ENCODE measurements around the gene FYB1. TPM values are rescaled to one million over a fixed set of nuclear protein-coding genes. Genes with fewer than 3 reads are reported as not detected.

The FYB1 gene
- total RNA-seq, 1 experiment from 2014 or later: 10.5 TPM

GRCh38 chr5:39109606-39110005 is 109.8 kb downstream of the FYB1 start:
- CTCF ChIA-PET: no interaction called here
- H3K4me2 ChIP-seq: no peak overlapping the region
- intact Hi-C loops (cut with micrococcal nuclease; ENCODE audit: unreplicated experiment): no loop called here
- H3K9me3 ChIP-seq (ENCODE audit: insufficient read depth, low read depth): no peaks in the 10 kb centered on the region
- no peaks in the 10 kb centered on the region for H3K9me2 ChIP-seq (ENCODE audit: insufficient read depth)
- H3K4me3 ChIP-seq: no peak overlapping the region
- H3K27me3 ChIP-seq (ENCODE audit: insufficient read depth, low read depth): no peaks in the 10 kb centered on the region
- H4K20me1 ChIP-seq (ENCODE audit: insufficient read depth): no peaks in the 10 kb centered on the region
- DNase-seq: no peak
- no TSS peak for BruUV-seq (replicated peaks)
- 0 out of 2 replicates have a peak, but pooled peaks cover 3% of the 10 kb centered on the region for H3F3A ChIP-seq (ENCODE audit: insufficient read depth, low read depth)
- no peak overlapping the region for H3K27ac ChIP-seq
- no peaks in the 10 kb centered on the region; the same call in 1 of the 2 replicates for H3K4me1 ChIP-seq (replicated peaks; ENCODE audit: insufficient read depth)
- TF ChIP-seq EZH2 (IDR thresholded peaks at IDR 0.05; ENCODE audit: low read depth): no peak
- POLR2A ChIA-PET (ENCODE audit: unreplicated experiment): interaction anchor here (0.7 kb wide), 1 partner anchor 16 kb away, joined by 6 read pairs; no protein-coding TSS in a partner anchor
- H3K79me2 ChIP-seq (ENCODE audit: low read depth): no peaks in the 10 kb centered on the region
- H3K36me3 ChIP-seq (ENCODE audit: low read depth): no peaks in the 10 kb centered on the region
- no peak overlapping the region for H2AFZ ChIP-seq

GRCh38 chr5:39108987-39109386 is 110.4 kb downstream of the FYB1 start:
- no peaks in the 10 kb centered on the region for H3K79me2 ChIP-seq (ENCODE audit: low read depth)
- no peaks in the 10 kb centered on the region for H3K9me3 ChIP-seq (ENCODE audit: insufficient read depth, low read depth)
- no peak overlapping the region for H2AFZ ChIP-seq
- H3K4me1 ChIP-seq (replicated peaks; ENCODE audit: insufficient read depth): peaks cover 6% of the 10 kb centered on the region
- CTCF ChIA-PET: interaction anchor here (0.6 kb wide), 1 partner anchor 30 kb away, joined by 3 read pairs; no protein-coding TSS in a partner anchor
- intact Hi-C loops (cut with micrococcal nuclease; ENCODE audit: unreplicated experiment): no loop called here
- H3K27ac ChIP-seq: no peak overlapping the region
- H3F3A ChIP-seq (ENCODE audit: insufficient read depth, low read depth): 0 out of 2 replicates have a peak, but pooled peaks cover 3% of the 10 kb centered on the region
- TF ChIP-seq CTCF (conservative IDR thresholded peaks at IDR 0.05): no peak
- no peak for TF ChIP-seq EZH2 (IDR thresholded peaks at IDR 0.05; ENCODE audit: low read depth)
- no peaks in the 10 kb centered on the region for H4K20me1 ChIP-seq (ENCODE audit: insufficient read depth)
- POLR2A ChIA-PET (ENCODE audit: unreplicated experiment): no interaction called here
- BruUV-seq (replicated peaks): no TSS peak
- H3K36me3 ChIP-seq (ENCODE audit: low read depth): no peaks in the 10 kb centered on the region
- H3K4me2 ChIP-seq: no peak overlapping the region
- DNase-seq: no peak
- H3K27me3 ChIP-seq (ENCODE audit: insufficient read depth, low read depth): no peaks in the 10 kb centered on the region
- H3K4me3 ChIP-seq: no peak overlapping the region
- H3K9me2 ChIP-seq (ENCODE audit: insufficient read depth): no peaks in the 10 kb centered on the region

GRCh38 chr5:39107350-39107749 is 112.0 kb downstream of the FYB1 start:
- CTCF ChIA-PET: no interaction called here
- Histone ChIP-seq H3K4me2 (no peak overlapping the region), H3K27me3 (ENCODE audit: insufficient read depth, low read depth) (no peaks in the 10 kb centered on the region), H2AFZ (no peak overlapping the region), H3K27ac (no peak overlapping the region), H3K79me2 (ENCODE audit: low read depth) (no peaks in the 10 kb centered on the region), H3K4me3 (no peak overlapping the region), H4K20me1 (ENCODE audit: insufficient read depth) (no peaks in the 10 kb centered on the region), H3K4me1 (replicated peaks; ENCODE audit: insufficient read depth) (peaks cover 22% of the 10 kb centered on the region), H3K9me2 (ENCODE audit: insufficient read depth) (no peaks in the 10 kb centered on the region), H3K36me3 (ENCODE audit: low read depth) (no peaks in the 10 kb centered on the region), H3K9me3 (ENCODE audit: insufficient read depth, low read depth) (no peaks in the 10 kb centered on the region), H3F3A (ENCODE audit: insufficient read depth, low read depth) (peaks cover 16% of the 10 kb centered on the region)
- BruUV-seq (replicated peaks): no TSS peak
- no peak for DNase-seq
- intact Hi-C loops (cut with micrococcal nuclease; ENCODE audit: unreplicated experiment): no loop called here
- POLR2A ChIA-PET (ENCODE audit: unreplicated experiment): no interaction called here
- TF ChIP-seq EZH2 (IDR thresholded peaks at IDR 0.05; ENCODE audit: low read depth) (no peak), CTCF (conservative IDR thresholded peaks at IDR 0.05) (no peak)

- Histone ChIP-seq H3K9me3 (ENCODE audit: insufficient read depth, low read depth) (no peaks in the 10 kb centered on the region), H2AFZ (no peak overlapping the region), H3K27ac (no peak overlapping the region), H3K4me1 (replicated peaks; ENCODE audit: insufficient read depth) (peaks cover 32% of the 10 kb centered on the region), H3F3A (ENCODE audit: insufficient read depth, low read depth) (peaks cover 24% of the 10 kb centered on the region), H3K4me3 (no peak overlapping the region), H3K27me3 (ENCODE audit: insufficient read depth, low read depth) (no peaks in the 10 kb centered on the region), H3K9me2 (ENCODE audit: insufficient read depth) (no peaks in the 10 kb centered on the region), H4K20me1 (ENCODE audit: insufficient read depth) (no peaks in the 10 kb centered on the region), H3K4me2 (no peak overlapping the region), H3K36me3 (ENCODE audit: low read depth) (no peaks in the 10 kb centered on the region), H3K79me2 (ENCODE audit: low read depth) (no peaks in the 10 kb centered on the region)
- intact Hi-C loops (cut with micrococcal nuclease; ENCODE audit: unreplicated experiment): loop anchor here (1.0 kb wide), 1 partner anchor 112 kb away; no protein-coding TSS in a partner anchor
- no peak for DNase-seq
- POLR2A ChIA-PET (ENCODE audit: unreplicated experiment): no interaction called here
- TF ChIP-seq EZH2 (IDR thresholded peaks at IDR 0.05; ENCODE audit: low read depth): no peak
- peak; percentile 63 for TF ChIP-seq CTCF (conservative IDR thresholded peaks at IDR 0.05)
- no TSS peak for BruUV-seq (replicated peaks)
- CTCF ChIA-PET: no interaction called here
Measured at GRCh38 chr5:39106322-39106721, 113.0 kb downstream of the FYB1 start.
